ENCODE data around the gene KCNN2. TPM values are rescaled to one million over a fixed set of nuclear protein-coding genes. Genes with fewer than 3 reads are reported as not detected.
"Not testable (repeated sequence)": the region's sequence is repeated elsewhere in the genome, so short reads cannot be mapped to it uniquely, and the experiment has no call there.

KCNN2 gene
- total and polyA plus RNA-seq, 2 of the 4 experiments (the other 2 are of a cell fraction), result 2.2 to 8.8 TPM

GRCh38 chr5:114430532-114430931 is 68.7 kb downstream of the KCNN2 start:
- Histone ChIP-seq H3K27ac (ENCODE audit: insufficient read depth, low read length) (no peak overlapping the region), H3K27me3 (ENCODE audit: control insufficient read depth, insufficient read depth, low read length) (no peaks in the 10 kb centered on the region), H2BK5ac (ENCODE audit: low read depth, low read length, poor library complexity, severe bottlenecking) (no peak overlapping the region), H2BK15ac (ENCODE audit: low read depth, low read length) (no peak overlapping the region), H3K4me3 (ENCODE audit: insufficient read depth, low read depth, low read length) (no peak overlapping the region), H3K23ac (ENCODE audit: low read depth, low read length) (no peak overlapping the region), H3K18ac (ENCODE audit: low read depth, low read length) (no peak overlapping the region), H3K9me3 (ENCODE audit: control insufficient read depth, insufficient read depth, low read length) (no peaks in the 10 kb centered on the region), H3K4ac (ENCODE audit: low read depth, low read length) (no peak overlapping the region), H3K4me2 (ENCODE audit: low read depth, low read length) (no peak overlapping the region), H4K5ac (ENCODE audit: low read depth, low read length) (no peak overlapping the region), H2AK5ac (ENCODE audit: low read depth, low read length) (no peak overlapping the region), H4K91ac (ENCODE audit: insufficient read depth, low read depth, low read length) (no peak overlapping the region), H3K9ac (ENCODE audit: low read depth, low read length) (no peak overlapping the region), H4K8ac (ENCODE audit: low read depth in 2 of 2, low read length in 2 of 2) (no peak overlapping the region), H3K14ac (replicated peaks; ENCODE audit: low read depth, low read length) (no peak overlapping the region), H3K79me1 (ENCODE audit: low read depth in 1 of 2, low read length in 2 of 2) (no peaks in the 10 kb centered on the region; a peak in 1 of 4 replicates), H3K4me1 (ENCODE audit: control insufficient read depth, insufficient read depth, low read length) (peaks cover 1% of the 10 kb centered on the region; the same call in 1 of the 2 replicates), H3K36me3 (ENCODE audit: control insufficient read depth, insufficient read depth, low read length) (no peaks in the 10 kb centered on the region), H3K56ac (ENCODE audit: extremely low read depth, insufficient read depth, low read length) (no peak overlapping the region), H2AFZ (replicated peaks; ENCODE audit: low read length, poor library complexity) (no peak overlapping the region), H2BK120ac (ENCODE audit: low read depth, low read length) (no peak overlapping the region), H2BK20ac (ENCODE audit: low read depth, low read length) (no peak overlapping the region), H3K9me1 (ENCODE audit: insufficient read depth, low read length) (no peaks in the 10 kb centered on the region), H2AK9ac (replicated peaks; ENCODE audit: low read depth, low read length, poor library complexity) (no peak overlapping the region), H4K20me1 (ENCODE audit: insufficient read depth, low read length) (no peaks in the 10 kb centered on the region)
- intact Hi-C loops (cut with micrococcal nuclease) (loop anchor here (2.0 kb wide), 1 partner anchor 54 kb away; no protein-coding TSS in a partner anchor), in situ Hi-C loops (cut with MboI; ENCODE audit: low sequenced_read_pairs) (no loop called here), dilution Hi-C loops (cut with HindIII; ENCODE audit: low sequenced_read_pairs, unreplicated experiment) (no loop called here)
- ATAC-seq (ENCODE audit: low read depth), result no peak
- POLR2A ChIA-PET (ENCODE audit: unreplicated experiment), result no interaction called here
- TF ChIP-seq CEBPB (IDR thresholded peaks at IDR 0.05; ENCODE audit: low read depth, low read length) (no peak), MAZ (IDR thresholded peaks at IDR 0.05; ENCODE audit: borderline replicate concordance, low read depth, low read length) (no peak), USF2 (IDR thresholded peaks at IDR 0.05; ENCODE audit: low read depth, low read length) (no peak), NFE2L2 (IDR thresholded peaks at IDR 0.05; ENCODE audit: low read depth, low read length) (no peak)
- BruUV-seq (replicated peaks), result no TSS peak
- DNase-seq, result no peak
- CTCF ChIA-PET, result no interaction called here

GRCh38 chr5:114432684-114433083 is 70.8 kb downstream of the KCNN2 start:
- H3K9me1 ChIP-seq (ENCODE audit: insufficient read depth, low read length); dilution Hi-C loops (cut with HindIII; ENCODE audit: low sequenced_read_pairs, unreplicated experiment); BruUV-seq (replicated peaks); H2AFZ ChIP-seq (replicated peaks; ENCODE audit: low read length, poor library complexity); H3K4me1 ChIP-seq (ENCODE audit: control insufficient read depth, insufficient read depth, low read length); H3K56ac ChIP-seq (ENCODE audit: extremely low read depth, insufficient read depth, low read length); H3K27me3 ChIP-seq (ENCODE audit: control insufficient read depth, insufficient read depth, low read length); H3K23ac ChIP-seq (ENCODE audit: low read depth, low read length); H3K36me3 ChIP-seq (ENCODE audit: control insufficient read depth, insufficient read depth, low read length); in situ Hi-C loops (cut with MboI; ENCODE audit: low sequenced_read_pairs); H2BK120ac ChIP-seq (ENCODE audit: low read depth, low read length); H3K4ac ChIP-seq (ENCODE audit: low read depth, low read length); intact Hi-C loops (cut with micrococcal nuclease); H2BK20ac ChIP-seq (ENCODE audit: low read depth, low read length); H3K27ac ChIP-seq (ENCODE audit: insufficient read depth, low read length); H3K9me3 ChIP-seq (ENCODE audit: control insufficient read depth, insufficient read depth, low read length); H4K20me1 ChIP-seq (ENCODE audit: insufficient read depth, low read length); H3K18ac ChIP-seq (ENCODE audit: low read depth, low read length); DNase-seq; H3K4me3 ChIP-seq (ENCODE audit: insufficient read depth, low read depth, low read length); ATAC-seq (ENCODE audit: low read depth); H2AK5ac ChIP-seq (ENCODE audit: low read depth, low read length); H3K79me1 ChIP-seq (ENCODE audit: low read depth in 1 of 2, low read length in 2 of 2); H3K4me2 ChIP-seq (ENCODE audit: low read depth, low read length); CTCF ChIA-PET; H3K14ac ChIP-seq (replicated peaks; ENCODE audit: low read depth, low read length); H2AK9ac ChIP-seq (replicated peaks; ENCODE audit: low read depth, low read length, poor library complexity); H4K8ac ChIP-seq (ENCODE audit: low read depth in 2 of 2, low read length in 2 of 2); H4K91ac ChIP-seq (ENCODE audit: insufficient read depth, low read depth, low read length); POLR2A ChIA-PET (ENCODE audit: unreplicated experiment); H2BK15ac ChIP-seq (ENCODE audit: low read depth, low read length); H4K5ac ChIP-seq (ENCODE audit: low read depth, low read length); H3K9ac ChIP-seq (ENCODE audit: low read depth, low read length); H2BK5ac ChIP-seq (ENCODE audit: low read depth, low read length, poor library complexity, severe bottlenecking): not testable (repeated sequence)
- WGBS, 2 experiments (ENCODE audit: extremely low coverage in 2 of 2, insufficient read length in 1 of 2), result no CpG with 5 or more reads among the region's 30 CpGs

Measured in IMR-90 (cell line).